ENCODE data around the gene ENAH.

- TF ChIP-seq CTCF (IDR thresholded peaks at IDR 0.05) = no peak
- TF ChIP-seq POLR2A (IDR thresholded peaks at IDR 0.05) = no peak
Measured at GRCh38 chr1:225555821-225556220, 97.1 kb downstream of the ENAH start.

Measured in esophagus squamous epithelium (tissue), 4 donors.